C1 segment of cervical spinal cord (tissue), 14 donors: ENCODE data around the gene BST1.
A peak's percentile ranks its signal among the peaks of the same experiment; 100 is the strongest.

Experiments used
- DNase-seq, 14 donors: peaks; one replicate each; lab custom pipeline; 2025; lab: John Stamatoyannopoulos, UW

The BST1 gene

DNA sequence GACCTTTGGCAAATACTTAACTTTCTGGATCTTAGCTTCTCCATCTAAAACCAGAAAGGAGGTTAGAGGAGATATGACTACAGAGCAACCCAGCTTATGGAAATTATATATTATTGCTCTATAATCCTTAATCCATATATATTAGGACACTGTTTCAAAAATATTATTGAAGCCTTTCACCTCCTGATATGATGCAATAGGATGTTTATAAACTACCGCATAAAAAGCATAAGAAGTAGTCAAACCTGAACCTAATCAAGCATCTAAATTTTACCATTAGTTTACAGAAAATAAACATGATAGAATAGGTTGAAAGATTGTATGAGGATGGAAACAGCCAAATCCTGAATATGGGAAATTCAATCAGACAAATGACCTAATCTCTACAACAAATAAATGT, 26.8 kb upstream of the BST1 start:
- DNase-seq, result no peak

DNA sequence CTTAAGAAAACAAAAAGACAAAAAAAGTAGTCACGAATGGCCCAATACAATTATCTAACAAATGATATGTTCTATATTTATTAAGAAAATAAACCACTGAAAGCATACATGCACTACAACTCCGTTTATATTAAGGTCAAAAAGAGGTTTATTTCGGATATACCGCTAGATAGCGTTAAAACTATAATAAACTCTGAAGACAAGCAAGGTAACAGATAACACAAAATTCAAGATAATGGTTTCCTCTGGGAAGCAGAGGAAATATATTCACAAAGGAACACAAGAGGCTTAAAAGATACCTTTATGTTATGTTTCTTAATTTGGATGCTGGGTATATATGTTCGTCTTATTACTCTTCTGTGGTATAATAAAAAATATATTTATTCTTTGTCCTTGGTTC, 26.0 kb upstream of the BST1 start:
- DNase-seq, result no peak

- DNase-seq, result no peak
These were observed 25.3 kb upstream of the BST1 start for GRCh38 chr4:15677507-15677988.

DNA sequence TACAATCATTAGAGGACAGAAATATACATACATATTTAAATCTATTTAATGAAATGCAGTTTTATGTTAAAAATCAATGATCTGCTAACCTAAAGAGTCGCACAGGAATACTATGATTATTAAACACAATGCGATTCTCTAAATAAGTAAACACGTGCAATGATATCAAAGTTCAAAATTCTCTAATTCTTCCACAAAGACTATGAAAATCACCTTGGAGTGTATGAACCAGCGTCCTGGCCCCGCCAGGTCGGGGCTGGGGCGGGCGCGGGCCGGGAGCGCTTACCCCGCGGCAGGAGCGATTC, 21.8 kb upstream of the BST1 start:
- DNase-seq, result no peak

GRCh38 chr4:15681372-15682241, 21.3 kb upstream of the BST1 start, which contains the start of gene FAM200B:
Gene FAM200B, plus strand, starts transcription at chr4:15681827. Its CDS starts 5,151 bp downstream, at chr4:15686978.
- DNase-seq, result peak; percentile 61 to 98 (median 96)

- DNase-seq, result peak in 1 of 14 donors; percentile 40
These were observed 20.4 kb upstream of the BST1 start for GRCh38 chr4:15682242-15683142.

- DNase-seq, result no peak
These were observed 19.7 kb upstream of the BST1 start for GRCh38 chr4:15683143-15683495.

DNA sequence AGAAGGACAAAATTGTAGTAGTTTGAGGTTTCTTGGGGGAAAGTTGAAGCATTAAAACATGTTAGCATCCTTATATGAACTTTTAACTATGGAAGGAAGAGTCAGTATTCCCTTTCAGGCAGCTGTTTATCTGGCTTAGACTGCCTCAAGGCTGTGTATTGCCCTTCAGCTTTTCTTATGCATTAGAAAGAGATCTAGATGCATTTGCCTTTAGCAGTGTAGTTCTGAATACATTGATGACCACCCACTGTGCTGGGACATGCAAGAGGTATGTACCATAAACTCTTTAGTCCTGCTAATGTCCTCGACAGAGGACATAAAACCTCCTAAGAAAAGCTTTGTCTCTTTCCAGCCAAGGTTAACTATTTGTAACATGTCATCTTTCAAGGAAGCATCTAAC, 18.4 kb upstream of the BST1 start:
- DNase-seq, result no peak

DNA sequence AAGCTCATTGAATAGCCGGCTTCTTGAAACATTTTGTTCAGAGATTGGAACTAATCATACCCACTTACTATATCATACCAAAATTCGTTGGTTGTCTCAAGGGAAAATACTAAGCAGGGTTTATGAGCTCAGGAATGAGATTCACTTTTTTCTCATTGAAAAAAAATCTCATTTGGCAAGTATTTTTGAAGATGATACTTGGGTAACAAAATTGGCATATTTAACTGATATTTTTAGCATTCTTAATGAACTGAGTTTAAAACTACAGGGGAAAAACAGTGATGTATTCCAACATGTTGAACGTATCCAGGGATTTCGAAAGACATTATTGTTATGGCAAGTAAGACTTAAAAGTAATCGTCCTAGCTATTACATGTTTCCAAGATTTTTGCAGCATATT, 14.8 kb upstream of the BST1 start:
- DNase-seq, result no peak

DNA sequence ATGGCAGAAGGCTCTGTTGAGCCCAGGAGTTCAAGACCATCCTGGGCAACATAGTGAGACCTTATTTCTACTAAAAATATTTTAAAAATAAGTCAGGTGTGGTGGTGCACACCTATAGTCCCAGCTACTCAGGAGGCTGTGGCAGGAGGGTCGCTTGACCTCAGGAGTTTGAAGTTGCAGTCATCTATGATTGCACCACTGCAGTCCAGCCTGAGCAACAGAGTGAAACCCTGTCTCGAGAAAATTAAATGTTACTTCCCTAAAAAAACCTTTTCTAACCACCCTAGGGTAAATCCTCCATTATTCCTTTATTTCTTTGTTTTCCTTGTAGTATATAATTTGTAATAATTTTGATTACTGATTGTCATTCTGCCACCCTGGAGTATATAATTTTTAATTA, 13.3 kb upstream of the BST1 start:
- DNase-seq, result no peak

GRCh38 chr4:15690020-15690809, 12.7 kb upstream of the BST1 start:
- DNase-seq, result no peak

DNA sequence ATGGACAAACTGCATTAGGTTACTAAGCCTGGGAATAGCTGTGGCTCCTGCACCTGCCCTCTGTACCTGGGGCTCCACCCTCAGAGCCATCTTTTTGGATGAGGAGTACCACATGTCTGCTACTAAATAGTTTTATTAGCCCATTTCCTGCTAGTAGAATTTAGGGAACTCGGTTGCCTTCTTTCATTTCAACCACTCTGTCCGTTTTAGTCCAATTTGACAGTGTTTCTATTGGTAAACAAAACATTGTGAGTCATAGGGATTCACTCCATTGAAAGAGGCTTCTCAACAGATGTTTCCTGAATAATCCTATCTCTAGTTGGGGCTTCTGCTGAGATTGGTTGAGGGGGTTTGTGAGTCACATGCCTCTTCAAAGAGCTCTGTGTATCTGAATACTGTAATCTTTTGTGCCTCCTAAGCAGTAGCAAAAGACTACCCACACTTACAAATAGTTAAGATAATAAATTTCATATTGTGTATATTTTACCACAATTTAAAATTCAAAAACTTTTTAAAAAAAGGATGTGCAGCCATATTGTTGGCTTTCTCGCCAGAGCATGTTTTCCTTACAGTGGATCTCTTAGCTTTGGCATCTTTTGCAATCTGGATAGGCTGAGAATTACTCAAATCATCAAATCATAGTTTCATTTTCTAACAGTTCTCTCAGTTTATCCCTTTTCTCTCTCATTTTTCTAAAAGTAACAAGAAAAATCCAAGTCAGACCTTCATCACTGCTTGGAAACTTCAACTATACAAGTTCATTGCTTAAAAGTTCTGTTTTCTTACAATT, 11.3 kb upstream of the BST1 start:
- peak in 1 of 14 donors; percentile 4 for DNase-seq

DNA sequence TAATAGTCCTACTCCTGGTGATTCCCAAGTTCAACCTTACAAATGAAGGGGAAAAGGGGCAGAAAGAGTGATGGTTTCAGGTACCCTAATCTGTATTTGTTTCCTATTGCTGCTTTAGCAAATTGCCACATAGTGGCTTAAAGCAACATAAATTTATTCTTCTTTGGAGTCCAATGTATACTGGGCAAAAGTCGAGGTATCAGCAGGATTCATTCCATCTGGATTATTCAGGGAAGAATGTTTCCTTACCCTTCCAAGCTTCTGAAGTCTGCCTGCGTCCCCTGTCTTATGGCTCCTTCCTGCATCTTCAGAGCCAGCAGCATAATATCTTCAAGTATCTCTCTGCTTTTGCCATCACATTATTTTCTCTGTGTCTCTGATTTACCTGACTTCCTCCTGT, 10.3 kb upstream of the BST1 start:
- DNase-seq, result no peak

DNA sequence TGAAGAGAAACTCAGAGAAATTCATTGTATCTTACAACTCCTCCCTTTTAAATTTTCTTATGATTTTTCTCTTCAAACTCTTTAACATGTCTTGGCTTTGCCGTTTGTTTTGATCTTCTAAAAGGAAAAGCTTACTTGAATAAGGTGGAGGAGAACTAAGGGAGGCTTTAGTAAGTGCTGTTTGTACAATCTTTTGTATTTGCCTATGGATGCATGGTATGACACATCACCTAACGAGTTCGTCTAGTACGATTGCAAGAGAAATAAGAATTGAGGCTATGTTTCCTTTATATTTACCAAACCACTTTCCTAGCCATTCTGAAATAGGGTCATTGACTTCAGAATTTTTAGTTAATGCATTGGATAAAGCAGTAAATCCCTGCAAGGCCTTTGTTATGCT, 8.4 kb upstream of the BST1 start:
- no peak for DNase-seq

DNA sequence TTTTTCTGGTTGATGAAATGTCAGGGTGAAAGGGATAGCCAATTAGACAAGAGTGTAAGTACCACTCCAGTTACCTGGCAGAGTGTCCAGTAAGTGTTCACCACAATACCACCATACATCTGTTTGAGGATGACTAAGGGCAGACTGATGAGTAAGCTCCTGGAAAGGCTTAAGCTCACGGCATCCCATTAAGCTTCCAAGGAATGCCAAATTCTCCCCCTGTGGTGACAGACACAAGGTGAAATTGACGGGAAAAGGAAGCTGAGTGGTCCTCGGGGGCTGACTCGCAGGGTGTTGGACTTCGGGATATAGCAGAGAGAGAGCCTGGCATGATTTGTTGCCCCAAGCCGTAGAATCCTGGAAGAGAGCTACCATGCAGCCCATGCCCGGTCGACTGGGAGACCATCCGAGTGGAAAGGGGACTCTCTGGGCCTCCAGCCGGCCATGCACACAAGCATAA, 7.6 kb upstream of the BST1 start:
- no peak for DNase-seq

DNA sequence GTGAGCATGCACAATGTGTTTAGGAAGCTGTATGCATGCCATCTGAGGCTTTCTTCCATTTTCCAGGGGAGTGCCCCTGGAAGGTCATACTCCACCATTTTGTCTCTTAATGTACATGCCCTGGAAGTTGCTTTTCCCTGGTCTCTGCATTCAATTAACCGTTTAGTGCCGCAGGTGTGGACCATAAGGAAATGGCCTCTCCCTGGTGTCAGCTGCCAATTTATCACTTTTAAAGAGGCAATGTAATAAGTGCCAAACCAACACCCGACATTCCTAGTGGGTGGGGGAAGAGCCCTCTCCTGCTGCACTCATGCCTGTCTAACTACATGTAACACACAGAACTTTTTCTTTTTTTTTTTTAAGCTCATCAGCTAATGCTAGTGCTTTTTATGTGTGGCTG, 7.1 kb upstream of the BST1 start:
- DNase-seq, result no peak

- no peak for DNase-seq
These were observed 6.0 kb upstream of the BST1 start for GRCh38 chr4:15696866-15697265.

DNA sequence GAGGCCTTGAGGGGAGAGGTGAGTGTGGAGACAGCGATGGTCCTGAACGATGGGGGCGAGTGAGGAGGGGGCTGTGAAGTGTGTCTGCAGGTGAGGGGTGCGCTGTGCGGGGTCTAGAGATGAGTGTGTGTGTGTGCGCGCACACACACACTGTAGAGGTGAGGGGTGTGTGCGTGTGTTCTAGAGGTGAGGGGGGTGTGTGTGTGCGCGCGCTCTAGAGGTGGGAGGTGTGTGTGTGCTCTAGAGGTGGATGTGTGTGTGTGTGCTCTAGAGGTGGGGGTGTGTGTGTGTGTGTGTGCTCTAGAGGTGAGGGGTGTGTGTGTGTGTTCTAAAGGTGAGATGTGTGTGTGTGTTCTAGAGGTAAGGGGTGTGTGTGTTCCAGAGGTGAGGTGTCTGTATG, 574 bp downstream of the BST1 start:
- no peak for DNase-seq

DNA sequence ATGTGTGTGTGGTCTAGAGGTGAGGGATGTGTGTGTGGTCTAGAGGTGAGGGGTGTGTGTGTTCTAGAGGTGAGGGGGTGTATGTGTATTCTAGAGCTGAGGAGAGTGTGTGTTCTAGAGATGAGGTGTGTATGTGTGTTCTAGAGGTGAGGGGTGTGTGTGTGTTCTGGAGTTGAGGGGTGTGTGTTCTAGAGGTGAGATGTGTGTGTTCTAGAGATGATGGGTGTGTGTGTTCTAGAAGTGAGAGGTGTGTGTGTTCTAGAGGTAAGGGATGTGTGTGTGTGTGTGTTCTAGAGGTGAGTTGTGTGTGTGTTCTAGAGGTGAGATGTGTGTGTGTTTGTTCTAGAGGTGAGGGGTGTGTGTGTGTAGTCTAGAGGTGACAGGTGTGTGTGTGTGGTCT, 1.3 kb downstream of the BST1 start:
- no peak for DNase-seq

DNA sequence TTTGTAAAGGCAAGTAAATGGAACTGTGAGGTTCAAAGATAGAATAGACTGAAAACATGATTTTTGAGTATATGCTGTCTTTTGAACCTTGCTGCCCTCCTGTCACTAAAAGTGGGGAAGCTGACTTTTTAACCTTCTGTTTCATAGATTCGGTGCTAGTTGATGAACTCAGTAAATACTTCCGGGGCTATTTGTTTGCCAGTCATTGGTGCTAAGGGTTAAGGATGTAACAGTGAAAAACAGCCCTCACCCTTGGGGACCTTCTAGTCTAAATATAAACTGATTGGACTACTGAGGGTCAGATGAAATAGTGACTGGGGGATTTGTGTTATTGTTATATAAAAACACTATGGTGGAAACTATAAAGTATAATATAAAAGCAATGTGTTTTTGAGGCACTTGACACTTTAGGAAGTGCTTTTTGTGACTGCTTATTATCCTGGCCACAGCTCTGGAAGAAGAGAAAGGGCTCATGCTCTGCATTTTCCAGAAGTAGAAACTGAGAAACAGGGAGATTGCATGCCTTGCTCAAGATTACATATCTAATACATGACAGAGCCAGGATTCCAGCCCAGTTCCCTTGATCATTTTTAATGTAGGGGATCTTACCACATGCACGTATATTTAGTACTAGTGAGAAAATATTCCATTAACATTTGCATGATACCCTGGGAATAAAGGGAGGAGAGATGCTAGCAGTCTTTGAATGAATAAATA, 3.9 kb downstream of the BST1 start:
- DNase-seq, result no peak
